ENCODE data around the gene OTUD5.

OTUD5 gene

DNA sequence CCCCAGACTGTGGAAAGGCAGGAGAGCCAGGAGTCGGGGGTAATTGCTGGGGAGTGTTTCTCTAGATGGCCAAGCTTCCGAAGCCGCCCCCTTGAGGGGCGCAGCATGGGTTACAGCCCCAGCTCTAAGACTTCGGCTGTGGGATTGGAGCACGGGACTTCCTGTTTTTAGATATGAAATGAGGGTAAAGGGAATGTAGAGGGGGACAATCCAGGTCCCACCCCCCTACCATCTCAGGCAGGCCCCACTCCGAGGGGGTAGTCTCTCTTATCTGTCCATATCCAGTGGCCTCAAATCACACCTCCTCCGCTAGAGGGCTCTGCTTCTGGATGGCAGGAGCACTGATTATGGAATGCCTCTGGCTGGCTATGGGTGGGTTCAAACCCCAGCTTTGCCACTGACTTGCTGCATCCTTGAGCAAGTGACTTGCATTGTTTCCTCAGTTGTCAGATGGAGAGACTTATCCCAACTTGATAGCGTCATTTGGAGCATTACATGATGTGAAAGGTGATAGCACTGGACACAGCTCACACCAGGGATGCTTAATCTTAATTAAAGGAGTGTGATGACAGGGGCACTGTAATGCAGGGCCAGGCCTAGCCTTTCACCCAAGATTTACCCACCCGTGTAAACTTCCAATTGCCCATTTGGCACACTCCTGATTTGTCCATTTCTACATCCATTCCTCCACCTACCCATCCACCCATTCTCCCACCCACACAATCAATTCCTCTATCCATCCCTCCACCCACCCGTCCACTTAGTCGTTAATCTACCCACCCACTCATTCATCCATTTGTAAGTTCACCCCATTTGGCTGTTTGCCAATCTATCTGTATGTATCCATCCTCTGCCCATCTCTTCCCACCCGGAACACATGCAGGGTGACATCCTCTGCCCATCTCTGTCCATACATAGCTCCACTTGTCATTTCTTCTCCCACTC is 15.1 kb upstream of the OTUD5 start:
- no peak for DNase-seq

GRCh38 chrX:48971249-48972219 is 14.1 kb upstream of the OTUD5 start, which contains the start of gene KCND1:
Gene KCND1 (minus strand): TSS chrX:48971844. CDS start chrX:48970271, 1,573 bp downstream.
- no peak for DNase-seq

GRCh38 chrX:48969471-48969870 is 12.1 kb upstream of the OTUD5 start:
- DNase-seq: no peak

GRCh38 chrX:48968377-48968776 is 11.0 kb upstream of the OTUD5 start:
- no peak for DNase-seq

DNA sequence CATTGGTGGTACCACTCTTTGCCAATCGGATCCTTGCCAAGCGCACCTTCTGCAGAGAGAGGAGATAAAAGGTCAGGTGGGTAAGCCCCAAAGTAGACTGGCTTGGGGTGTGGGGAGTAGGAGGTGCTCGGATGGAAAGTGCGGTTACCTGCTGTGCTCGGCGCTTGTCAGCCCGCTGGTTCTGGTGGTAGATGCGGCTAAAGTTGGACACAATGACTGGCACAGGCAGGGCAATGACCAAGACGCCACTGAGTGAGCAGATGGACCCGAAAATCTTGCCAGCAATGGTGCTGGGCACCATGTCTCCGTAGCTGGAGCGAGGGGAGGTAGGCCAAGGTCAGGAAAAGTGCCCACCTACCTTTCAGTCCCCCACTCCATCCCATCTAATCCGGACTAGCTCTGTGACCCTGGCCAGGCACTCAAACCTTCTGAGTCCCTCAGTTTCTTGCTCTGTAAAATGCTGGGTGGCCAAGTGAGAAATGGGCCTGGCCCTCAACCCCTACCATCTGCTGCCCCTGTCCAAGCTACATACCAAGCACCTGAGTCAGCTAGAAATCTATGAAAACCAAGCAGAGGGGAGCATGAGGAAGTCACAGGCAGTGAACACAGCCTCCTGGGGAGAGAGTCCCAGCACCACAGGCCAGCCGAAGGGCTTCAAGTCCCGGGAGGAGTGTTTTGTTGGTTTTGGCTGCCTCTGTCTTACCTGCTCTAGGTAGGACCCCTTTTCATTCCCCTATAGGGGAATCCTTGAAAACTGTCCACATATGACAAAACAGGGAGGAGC is 9.6 kb upstream of the OTUD5 start:
- DNase-seq: no peak

GRCh38 chrX:48965959-48966358 is 8.6 kb upstream of the OTUD5 start:
- DNase-seq: no peak

GRCh38 chrX:48961585-48962091 is 4.2 kb upstream of the OTUD5 start:
- DNase-seq: no peak

GRCh38 chrX:48960291-48960690 is 2.9 kb upstream of the OTUD5 start:
- no peak for DNase-seq

DNA sequence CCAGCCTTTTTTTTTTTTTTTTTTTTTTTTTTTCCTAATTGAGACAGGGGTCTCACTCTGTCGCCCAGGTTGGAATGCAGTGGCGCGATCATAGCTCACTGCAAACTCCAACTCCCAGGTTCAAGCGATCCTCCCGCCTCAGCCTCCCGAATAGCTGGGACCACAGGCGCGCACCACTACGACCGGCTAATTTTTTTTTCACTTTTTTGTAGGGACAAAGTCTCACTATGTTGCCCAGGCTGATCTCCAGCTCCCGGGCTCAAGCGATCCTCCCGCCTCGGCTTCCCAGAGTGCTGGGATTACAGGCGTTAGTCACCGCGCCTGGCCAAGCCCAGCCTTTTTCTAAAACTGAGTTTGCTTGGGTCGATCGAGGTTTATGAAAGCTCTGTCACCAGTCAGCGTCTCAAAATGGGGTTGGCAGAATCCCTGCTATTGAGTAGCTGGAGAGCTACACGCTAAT is 1.3 kb upstream of the OTUD5 start:
- no peak for DNase-seq

- DNase-seq: peak; percentile 90
These were observed 624 bp upstream of the OTUD5 start for GRCh38 chrX:48957827-48958634.

- peak; percentile 69 for DNase-seq
These were observed 536 bp downstream of the OTUD5 start for GRCh38 chrX:48956728-48957414.

GRCh38 chrX:48948589-48948988 is 8.8 kb downstream of the OTUD5 start:
- no peak for DNase-seq

GRCh38 chrX:48945517-48946348 is 11.7 kb downstream of the OTUD5 start:
- DNase-seq: peak; percentile 65

DNA sequence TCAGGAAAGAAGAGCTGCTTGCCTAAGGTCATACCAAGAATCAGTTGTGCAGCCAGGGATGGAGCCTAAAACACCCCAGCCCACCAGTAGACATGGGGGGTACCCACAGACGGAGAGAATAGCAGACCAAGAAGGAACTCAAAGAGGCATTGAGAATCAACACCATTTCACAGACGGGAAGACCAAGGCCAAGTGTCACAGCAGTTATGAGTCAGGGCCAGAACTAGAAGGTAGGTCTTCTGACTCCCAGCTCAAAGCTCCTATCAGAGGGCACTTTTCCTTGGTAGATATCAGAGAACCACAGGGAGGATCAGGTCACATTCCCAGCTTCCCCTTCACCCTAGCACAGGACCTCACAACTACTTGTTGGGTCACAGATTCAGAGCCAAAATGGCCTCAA is 14.5 kb downstream of the OTUD5 start:
- no peak for DNase-seq

DNA sequence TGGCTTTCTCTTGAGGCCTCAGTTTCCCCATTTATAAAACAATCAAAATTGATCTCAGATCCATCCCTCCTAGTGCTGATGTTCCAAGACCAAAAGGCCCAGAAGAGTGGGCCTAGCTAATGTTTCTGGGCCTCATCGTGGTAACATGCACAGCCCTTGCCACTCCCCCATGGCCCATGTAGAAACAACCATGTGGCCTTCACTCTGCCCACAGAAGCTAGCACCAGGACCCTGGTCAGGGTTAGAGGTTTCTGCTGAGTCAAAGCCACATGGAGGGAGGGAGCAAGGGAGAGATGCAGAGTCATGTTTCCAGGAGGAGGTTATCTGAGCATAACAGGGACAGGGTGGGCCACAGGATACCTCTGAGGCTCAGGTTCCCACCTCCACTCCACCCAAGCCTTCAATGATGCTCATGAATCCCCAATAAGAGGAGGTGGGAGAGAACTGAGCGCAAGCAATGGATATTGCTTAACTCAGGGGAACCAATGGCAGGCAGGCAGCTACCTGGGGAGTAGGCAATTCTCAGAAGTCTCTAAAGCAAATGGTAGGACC is 16.9 kb downstream of the OTUD5 start:
- DNase-seq: no peak

DNA sequence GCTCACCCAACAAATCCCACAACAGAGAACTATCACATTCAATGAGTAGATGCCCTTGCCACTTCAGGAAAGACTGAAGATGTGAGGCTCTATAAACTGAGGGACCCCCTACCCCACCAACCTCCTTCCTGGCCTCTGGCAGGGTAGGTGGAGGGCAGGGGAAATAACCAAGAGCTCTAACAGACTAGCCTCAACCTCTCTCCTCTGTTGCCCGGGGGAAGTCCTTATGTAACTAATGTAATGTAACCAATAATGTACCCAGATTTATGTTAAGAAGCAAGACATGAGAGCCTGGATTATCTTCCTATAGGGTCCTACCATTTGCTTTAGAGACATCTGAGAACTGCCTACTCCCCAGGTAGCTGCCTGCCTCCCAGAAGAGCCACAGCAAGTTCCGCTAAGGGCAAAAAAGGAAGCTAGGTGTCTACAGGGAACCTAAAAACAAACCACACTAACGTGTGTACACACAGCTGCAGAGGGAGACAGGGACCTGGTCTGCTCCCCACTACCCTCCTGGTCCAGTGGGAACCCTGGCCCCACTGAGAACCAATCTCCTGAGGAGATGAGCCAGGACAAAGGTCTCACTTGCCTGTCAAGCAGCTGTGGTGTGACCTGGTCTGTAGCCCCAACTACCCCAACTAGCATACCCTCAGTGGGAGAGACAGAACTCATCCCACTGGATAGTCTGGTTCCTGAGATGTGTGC is 17.7 kb downstream of the OTUD5 start:
- no peak for DNase-seq

DNA sequence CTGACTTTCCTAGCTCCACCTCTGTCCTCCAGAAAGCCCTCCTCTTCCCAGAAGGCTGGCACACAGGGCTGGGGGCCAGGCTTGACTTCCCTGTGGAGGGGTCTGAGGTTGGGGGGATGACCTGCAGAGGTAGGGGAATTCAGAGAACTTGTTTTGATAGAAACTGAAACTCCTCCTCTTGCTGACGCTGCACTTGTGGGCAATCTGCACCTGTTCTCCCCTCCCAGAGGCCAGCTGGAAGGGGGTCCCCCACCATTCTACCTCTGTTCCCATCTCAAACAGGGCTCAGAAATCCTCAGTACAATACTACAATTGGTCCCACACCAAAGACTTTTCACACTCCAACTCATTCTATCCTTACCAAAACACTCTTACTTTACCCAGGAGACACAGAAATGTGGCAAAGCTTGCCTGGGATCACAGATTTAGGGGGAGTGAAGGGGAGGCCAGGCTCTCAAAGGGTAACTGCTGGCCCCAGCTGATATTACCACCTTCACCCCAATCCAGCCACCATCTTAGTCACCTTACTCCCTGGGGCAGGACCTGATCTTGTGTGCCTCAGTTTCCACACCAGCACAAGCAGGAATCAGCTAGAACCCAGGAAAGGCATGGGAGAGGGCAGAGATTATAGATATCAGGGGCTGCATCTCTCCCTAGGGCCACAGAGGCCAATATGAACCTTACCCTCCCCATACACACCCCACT is 18.5 kb downstream of the OTUD5 start:
- DNase-seq: peak; percentile 74

Data from activated CD4-positive, CD25-positive, alpha-beta regulatory T cell treated with anti-CD3 and anti-CD28 coated beads, Interleukin-2, amount 50 U/mL, for 72 hours (primary cell).